HUES48 (cell line): ENCODE results near the gene HLCS.

Source experiments
- H3K27ac ChIP-seq: one replicate; pipeline ENCODE4 v1.7.0; 2013; ENCODE audit warnings: low read depth, low read length, inconsistent platforms
- H3K27me3 ChIP-seq: 2 replicates; pipeline ENCODE4 v1.6.1; 2013; ENCODE audit warnings: mild to moderate bottlenecking, low read length; ENCODE audit not compliant: control insufficient read depth, insufficient read depth
- H3K36me3 ChIP-seq: 2 replicates; pipeline ENCODE4 v1.6.1; 2013; ENCODE audit warnings: low read length; ENCODE audit not compliant: control insufficient read depth, insufficient read depth
- H3K4me1 ChIP-seq: 2 replicates; pipeline ENCODE4 v1.6.1; 2013; ENCODE audit warnings: mild to moderate bottlenecking, low read length; ENCODE audit not compliant: control insufficient read depth, insufficient read depth
- H3K4me3 ChIP-seq: 2 replicates; pipeline ENCODE4 v1.5.1; 2013; ENCODE audit warnings: mild to moderate bottlenecking, low read depth, low read length
- H3K9ac ChIP-seq: 2 replicates; pipeline ENCODE4 v1.6.1; 2013; ENCODE audit warnings: mild to moderate bottlenecking, low read depth, low read length, moderate library complexity
- H3K9me3 ChIP-seq: 2 replicates; pipeline ENCODE4 v1.6.1; 2013; ENCODE audit warnings: low read length; ENCODE audit not compliant: control insufficient read depth, insufficient read depth

Gene HLCS

DNA sequence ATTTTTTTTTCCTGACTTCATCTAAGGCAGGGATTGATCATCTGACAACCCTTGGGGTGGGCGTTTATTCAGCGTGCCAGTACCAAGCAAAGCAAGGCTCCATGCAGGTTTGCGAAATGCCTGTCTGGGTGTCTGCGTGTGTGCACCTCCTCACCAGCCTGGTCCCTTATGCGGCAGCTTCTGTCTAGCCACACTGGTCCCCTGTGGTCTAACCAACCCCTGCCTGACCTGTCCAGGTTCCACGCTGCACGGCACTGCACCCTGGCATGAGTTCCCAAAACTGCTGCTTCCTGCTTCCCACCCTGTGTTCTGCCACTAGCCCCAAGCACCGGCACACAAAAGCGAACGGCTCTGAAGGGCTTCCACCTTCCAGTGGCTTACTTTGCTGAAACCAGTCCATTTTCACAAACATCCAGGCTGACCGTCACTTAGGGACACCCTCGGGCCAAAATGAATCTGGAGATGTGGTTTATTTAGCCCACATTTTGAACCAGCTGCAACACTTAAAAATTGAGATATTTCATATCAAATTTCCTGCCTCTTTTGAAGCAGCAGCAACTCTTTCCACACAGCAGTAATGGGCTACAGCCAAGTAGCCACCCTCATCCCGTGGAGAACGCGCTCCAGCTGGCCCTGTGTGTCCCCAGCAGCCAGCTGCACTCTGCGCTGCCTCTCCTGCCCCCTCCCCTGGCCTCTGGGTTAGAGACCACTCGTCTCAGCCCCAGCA is 55.7 kb downstream of the HLCS start:
- no peak overlapping the region for H3K27ac ChIP-seq

DNA sequence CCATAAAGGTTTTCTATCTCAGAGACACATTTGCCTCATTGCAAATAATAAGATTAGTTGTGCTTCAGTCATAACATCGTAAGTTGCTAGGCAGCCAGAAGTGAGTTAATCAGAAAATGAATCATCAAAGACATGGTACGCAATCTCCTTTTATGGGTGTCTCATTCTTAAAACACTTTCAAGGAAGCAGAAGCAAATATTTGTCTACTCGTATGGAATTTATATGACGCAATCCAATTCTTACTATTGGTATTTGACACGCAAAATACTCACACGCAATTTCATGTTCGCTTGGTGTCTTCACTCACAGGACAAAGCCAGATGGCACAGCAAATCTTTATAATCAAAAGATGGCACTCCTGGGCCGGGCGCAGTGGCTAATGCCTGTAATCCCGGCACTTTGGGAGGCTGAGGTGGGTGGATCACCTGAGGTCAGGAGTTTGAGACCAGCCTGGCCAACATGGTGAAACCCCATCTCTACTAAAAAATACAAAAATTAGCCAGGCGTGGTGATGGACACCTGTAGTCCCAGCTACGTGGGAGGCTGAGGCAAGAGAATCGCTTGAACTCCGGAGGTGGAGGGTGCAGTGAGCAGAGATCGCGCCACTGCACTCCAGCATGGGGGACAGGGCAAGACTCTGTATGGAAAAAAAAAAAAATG is 56.4 kb downstream of the HLCS start:
- Histone ChIP-seq H3K9me3 (no peaks in the 10 kb centered on the region), H3K27me3 (no peaks in the 10 kb centered on the region), H3K9ac (no peak overlapping the region), H3K4me3 (no peak overlapping the region), H3K4me1 (peaks cover 16% of the 10 kb centered on the region), H3K36me3 (no peaks in the 10 kb centered on the region), H3K27ac (no peak overlapping the region)

More for the DNA sequence above, 55.7 kb downstream of the HLCS start:
- Histone ChIP-seq H3K4me1 (peaks cover 18% of the 10 kb centered on the region), H3K9ac (no peak overlapping the region), H3K36me3 (no peaks in the 10 kb centered on the region), H3K4me3 (no peak overlapping the region), H3K27me3 (no peaks in the 10 kb centered on the region), H3K9me3 (no peaks in the 10 kb centered on the region)

DNA sequence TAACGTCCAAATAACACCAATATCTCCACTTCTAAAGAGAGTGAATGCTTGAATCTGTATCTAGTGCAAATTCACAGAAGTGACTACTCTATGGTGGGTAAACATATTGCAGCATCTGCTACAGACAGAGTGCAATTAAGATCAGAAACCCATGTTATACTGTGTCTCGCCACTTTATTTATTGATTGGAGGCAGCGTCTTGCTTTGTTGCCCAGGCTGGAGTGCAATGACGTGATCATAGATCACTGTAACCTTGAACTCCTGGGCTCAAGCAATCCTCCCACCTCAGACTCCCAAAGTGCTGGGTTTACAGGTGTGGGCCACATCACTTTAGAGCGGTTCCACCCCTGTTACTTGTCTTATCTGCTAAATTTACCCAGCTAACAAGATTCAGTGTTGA is 57.0 kb downstream of the HLCS start:
- no peaks in the 10 kb centered on the region for H3K27me3 ChIP-seq
- peaks cover 10% of the 10 kb centered on the region for H3K4me1 ChIP-seq
- H3K4me3 ChIP-seq: no peak overlapping the region
- no peaks in the 10 kb centered on the region for H3K36me3 ChIP-seq
- no peak overlapping the region for H3K27ac ChIP-seq
- no peaks in the 10 kb centered on the region for H3K9me3 ChIP-seq
- H3K9ac ChIP-seq: no peak overlapping the region

DNA sequence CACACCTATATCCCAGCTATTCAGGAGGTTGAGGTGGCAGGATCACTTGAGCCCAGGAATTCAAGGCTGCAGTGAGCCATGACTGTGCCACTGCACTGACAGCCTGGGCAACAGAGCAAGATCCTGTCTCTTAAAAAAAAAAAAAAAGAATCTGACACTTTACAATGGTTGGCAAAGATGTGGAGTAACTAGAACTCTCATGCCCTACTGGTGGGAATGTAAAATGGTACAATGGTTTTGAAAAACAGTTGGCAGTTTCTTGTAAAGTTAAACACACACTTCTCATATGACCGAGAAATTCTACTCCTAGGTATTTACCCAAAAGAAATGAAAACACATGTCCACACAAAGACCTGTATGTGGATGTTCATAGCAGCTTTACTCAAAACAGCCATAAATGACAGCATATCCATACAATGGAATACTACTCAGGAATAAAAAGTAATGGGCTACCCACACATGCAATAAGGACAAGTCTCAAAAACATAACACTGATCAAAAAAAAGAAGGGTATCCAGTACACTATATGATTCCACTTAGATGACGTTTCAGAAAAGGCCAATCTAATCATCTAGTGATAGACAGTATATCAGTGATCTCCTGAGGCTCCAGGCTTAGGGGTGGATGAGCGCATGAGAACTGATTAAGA is 58.1 kb downstream of the HLCS start:
- H3K27ac ChIP-seq: no peak overlapping the region
- no peak overlapping the region for H3K9ac ChIP-seq
- no peaks in the 10 kb centered on the region for H3K4me1 ChIP-seq
- H3K9me3 ChIP-seq: no peaks in the 10 kb centered on the region
- H3K4me3 ChIP-seq: no peak overlapping the region
- no peaks in the 10 kb centered on the region for H3K36me3 ChIP-seq
- H3K27me3 ChIP-seq: no peaks in the 10 kb centered on the region

GRCh38 chr21:36904093-36904666 is 62.3 kb downstream of the HLCS start:
- Histone ChIP-seq H3K36me3 (no peaks in the 10 kb centered on the region), H3K9ac (no peak overlapping the region), H3K9me3 (no peaks in the 10 kb centered on the region), H3K27ac (no peak overlapping the region), H3K4me1 (no peaks in the 10 kb centered on the region), H3K4me3 (no peak overlapping the region), H3K27me3 (no peaks in the 10 kb centered on the region)

- Histone ChIP-seq H3K36me3 (no peaks in the 10 kb centered on the region), H3K27ac (no peak overlapping the region), H3K4me3 (no peak overlapping the region), H3K4me1 (no peaks in the 10 kb centered on the region), H3K27me3 (no peaks in the 10 kb centered on the region), H3K9ac (no peak overlapping the region), H3K9me3 (no peaks in the 10 kb centered on the region)
Measured at GRCh38 chr21:36902793-36903192, 63.7 kb downstream of the HLCS start.

DNA sequence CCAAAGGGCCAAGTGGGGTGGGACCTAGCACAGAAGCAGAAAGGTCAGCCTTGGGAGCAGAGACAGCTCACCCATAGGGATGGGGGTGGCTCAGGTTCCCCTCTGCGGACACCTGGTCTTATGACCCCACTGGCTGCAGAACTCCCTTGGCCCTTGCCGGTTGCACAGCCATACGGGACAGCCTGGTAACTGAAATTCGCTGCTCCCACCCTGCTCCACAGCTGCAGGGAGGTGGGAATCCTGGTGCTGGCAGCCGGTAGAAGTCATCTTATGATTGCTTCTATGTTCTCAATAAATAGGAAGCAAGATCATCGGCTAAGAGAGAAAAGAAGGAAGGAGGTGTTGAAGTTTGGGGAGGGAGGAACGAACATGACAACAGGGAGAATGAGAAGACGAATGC is 64.1 kb downstream of the HLCS start:
- H3K4me3 ChIP-seq: no peak overlapping the region

DNA sequence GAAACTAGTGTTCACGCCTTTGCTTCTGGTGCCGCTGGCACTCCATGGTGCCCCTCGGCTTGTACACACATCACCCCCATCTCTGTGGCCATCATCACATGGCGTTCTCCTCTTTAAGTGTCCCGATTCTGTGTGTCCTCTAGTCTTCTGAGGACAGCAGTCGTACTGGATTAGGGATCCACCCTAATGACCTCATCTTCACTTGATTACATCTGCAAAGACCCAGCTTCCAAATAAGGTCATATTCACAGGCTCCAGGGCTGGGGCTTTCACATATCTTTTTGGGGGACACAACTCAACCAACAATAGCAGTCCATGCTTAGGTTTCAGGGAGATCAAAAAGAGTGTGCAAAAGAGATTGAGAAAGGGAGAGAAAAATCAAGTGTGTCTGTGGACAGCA is 64.9 kb downstream of the HLCS start:
- no peak overlapping the region for H3K4me3 ChIP-seq

More for the DNA sequence above, 64.1 kb downstream of the HLCS start:
- H3K27ac ChIP-seq: no peak overlapping the region
- H3K27me3 ChIP-seq: no peaks in the 10 kb centered on the region
- H3K36me3 ChIP-seq: no peaks in the 10 kb centered on the region
- H3K9ac ChIP-seq: no peak overlapping the region
- no peaks in the 10 kb centered on the region for H3K4me1 ChIP-seq
- H3K9me3 ChIP-seq: no peaks in the 10 kb centered on the region

DNA sequence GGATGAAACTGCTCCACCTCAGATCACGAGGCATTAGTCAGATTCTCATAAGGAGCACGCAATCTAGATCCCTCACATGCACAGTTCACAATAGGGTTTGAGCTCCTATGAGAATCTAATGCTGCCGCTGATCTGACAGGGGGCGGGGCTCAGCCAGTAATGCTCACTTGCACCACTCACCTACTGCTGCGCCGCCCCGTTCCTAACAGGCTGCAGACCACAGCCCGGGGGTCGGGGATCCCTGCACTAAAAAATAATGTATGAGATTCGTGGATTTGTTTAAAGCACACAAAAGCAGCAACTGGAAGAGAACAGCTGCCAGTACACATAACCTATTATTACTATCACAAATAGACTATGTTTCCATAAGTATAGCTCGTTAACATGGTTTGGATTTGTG is 72.9 kb downstream of the HLCS start:
- H3K9me3 ChIP-seq: no peaks in the 10 kb centered on the region
- H3K9ac ChIP-seq: no peak overlapping the region
- no peaks in the 10 kb centered on the region for H3K36me3 ChIP-seq

More for the DNA sequence above, 64.9 kb downstream of the HLCS start:
- H3K27ac ChIP-seq: no peak overlapping the region
- H3K9me3 ChIP-seq: no peaks in the 10 kb centered on the region
- H3K27me3 ChIP-seq: no peaks in the 10 kb centered on the region
- H3K9ac ChIP-seq: no peak overlapping the region
- H3K4me1 ChIP-seq: no peaks in the 10 kb centered on the region
- no peaks in the 10 kb centered on the region for H3K36me3 ChIP-seq

DNA sequence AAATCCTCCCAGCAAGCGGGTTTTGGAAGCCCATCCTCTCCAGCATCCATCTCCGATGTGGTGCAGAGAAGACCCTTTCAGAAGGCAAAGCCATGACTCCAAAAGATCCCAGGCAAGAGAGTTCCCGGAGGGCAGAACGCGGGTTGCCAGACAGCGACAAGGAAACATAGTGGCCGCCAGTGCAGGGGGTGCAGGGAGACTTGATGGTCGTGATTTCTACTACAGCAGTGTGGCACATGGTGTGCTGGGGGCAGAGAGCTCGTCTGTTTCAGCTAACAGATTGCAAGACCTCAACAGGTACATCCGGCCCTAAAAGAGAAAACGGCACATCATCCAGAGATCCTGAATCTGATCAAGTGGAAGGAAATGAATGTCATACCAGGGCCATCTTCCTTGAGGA is 74.3 kb downstream of the HLCS start:
- no peaks in the 10 kb centered on the region for H3K36me3 ChIP-seq
- no peaks in the 10 kb centered on the region for H3K9me3 ChIP-seq
- 0 out of 2 replicates have a peak, but pooled peaks cover 14% of the 10 kb centered on the region for H3K4me1 ChIP-seq
- H3K4me3 ChIP-seq: no peak overlapping the region
- H3K27ac ChIP-seq: no peak overlapping the region
- no peaks in the 10 kb centered on the region for H3K27me3 ChIP-seq
- no peak overlapping the region for H3K9ac ChIP-seq

More for the DNA sequence above, 72.9 kb downstream of the HLCS start:
- Histone ChIP-seq H3K4me3 (no peak overlapping the region), H3K27me3 (no peaks in the 10 kb centered on the region), H3K27ac (no peak overlapping the region), H3K4me1 (0 out of 2 replicates have a peak, but pooled peaks cover 9% of the 10 kb centered on the region)

DNA sequence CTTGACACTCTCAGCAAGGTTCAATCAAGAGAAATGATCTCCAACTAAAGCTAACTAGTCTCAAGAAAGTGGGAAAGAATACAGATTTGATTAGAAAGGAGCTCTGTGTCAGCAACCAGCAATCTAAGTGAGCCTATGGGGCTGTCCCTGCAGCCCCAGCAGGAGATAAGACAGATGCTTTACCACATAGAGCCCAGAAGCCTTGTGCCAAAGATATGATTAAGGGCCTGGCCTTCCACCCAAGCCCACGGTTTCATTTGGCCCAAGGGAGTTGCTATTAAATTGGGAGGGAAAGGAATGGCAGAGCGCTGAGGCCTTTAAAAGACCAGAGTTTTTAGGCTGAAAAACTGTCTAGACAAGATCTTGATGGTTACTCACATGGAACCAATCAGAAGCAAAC is 74.8 kb downstream of the HLCS start:
- Histone ChIP-seq H3K27ac (no peak overlapping the region), H3K4me3 (no peak overlapping the region), H3K4me1 (0 out of 2 replicates have a peak, but pooled peaks cover 14% of the 10 kb centered on the region), H3K36me3 (no peaks in the 10 kb centered on the region), H3K9me3 (no peaks in the 10 kb centered on the region), H3K9ac (no peak overlapping the region), H3K27me3 (no peaks in the 10 kb centered on the region)
